Endothelial cell of umbilical vein (primary cell): Measurements from ENCODE around the gene CREM. TPM values are rescaled to one million over a fixed set of nuclear protein-coding genes. Genes with fewer than 3 reads are reported as not detected.

ENCODE experiments used
- BruUV-seq: library from RNA; stranded (reverse); fragments of 400-500 nt; replicated peaks from 2 replicates; lab custom pipeline; 2021; lab: Mats Ljungman, UMichigan
- CTCF ChIA-PET: fragments of 300-600, 350-600 bp; sonication (Branson Sonifier 250); formaldehyde crosslinking; loops from one replicate; lab custom pipeline; 2021; ENCODE audit warnings: antibody characterized with exemption, inconsistent platforms; lab: Charles Lee
- POLR2A ChIA-PET: fragments of 300-600, 350-600 bp; sonication (Branson Sonifier 250); formaldehyde crosslinking; loops from one replicate; lab custom pipeline; 2021; ENCODE audit warnings: antibody characterized with exemption, inconsistent platforms; lab: Charles Lee
- DNase-seq: peaks from one replicate; pipeline ENCODE4 v3.0.0-alpha.2; 2011; ENCODE audit warnings: low read depth, low spot score
- FAIRE-seq: peaks from 2 replicates; lab custom pipeline; 2011; peaks lifted over from hg19 to GRCh38; lab: Jason Lieb, UNC
- H2AFZ ChIP-seq: 2 replicates; pipeline ENCODE4 v1.6.0; 2012; ENCODE audit warnings: low read depth, low read length, control low read depth, inconsistent platforms
- H3K27ac ChIP-seq: 2 replicates; pipeline ENCODE4 v1.5.1; 2011; ENCODE audit warnings: low read depth, mild to moderate bottlenecking, control low read depth, low read length, moderate library complexity; ENCODE audit not compliant: insufficient read depth
- H3K27me3 ChIP-seq, 2 experiments: 2 replicates each; pipeline versions ENCODE4 v1.6.0 to v1.6.1; 2011; ENCODE audit warnings: low read length in 2 of 2, mixed read lengths in 1 of 2; ENCODE audit not compliant: control insufficient read depth in 2 of 2, insufficient read depth in 2 of 2
- H3K36me3 ChIP-seq, 2 experiments: 2 replicates in 1 of 2; 3 replicates in 1 of 2; pipeline ENCODE4 v1.5.1; 2011; ENCODE audit warnings: low read length in 2 of 2, mild to moderate bottlenecking in 1 of 2, moderate library complexity in 1 of 2; ENCODE audit not compliant: control insufficient read depth in 2 of 2, insufficient read depth in 2 of 2; ENCODE audit errors: extremely low read depth in 1 of 2
- H3K4me1 ChIP-seq: 3 replicates; pipeline ENCODE4 v1.5.1; 2011; ENCODE audit warnings: mild to moderate bottlenecking, low read length; ENCODE audit not compliant: control insufficient read depth, insufficient read depth; ENCODE audit errors: extremely low read depth
- H3K4me2 ChIP-seq: 2 replicates; pipeline ENCODE4 v1.6.1; 2011; ENCODE audit warnings: low read length, control low read depth, mixed read lengths; ENCODE audit not compliant: insufficient read depth
- H3K4me3 ChIP-seq, 3 experiments: fragments of 200-600 bp in 1 of 3; sonication (generic), shearing (Covaris generic) in 1 of 3; replicated peaks in 1 of 3; 2 replicates each; pipeline ENCODE4 v1.5.1; 2011 to 2016; ENCODE audit warnings: control low read depth in 3 of 3, low read length in 3 of 3, mild to moderate bottlenecking in 2 of 3, inconsistent platforms in 1 of 3, low read depth in 1 of 3, moderate library complexity in 1 of 3; ENCODE audit not compliant: insufficient read depth in 1 of 3
- H3K79me2 ChIP-seq: 2 replicates; pipeline ENCODE4 v1.6.0; 2012; ENCODE audit warnings: low read length, inconsistent platforms; ENCODE audit not compliant: control insufficient read depth, insufficient read depth
- H3K9ac ChIP-seq: replicated peaks from 2 replicates; pipeline ENCODE3; 2011; ENCODE audit warnings: low read length, control low read depth; ENCODE audit not compliant: insufficient read depth; ENCODE audit errors: extremely low read depth
- H3K9me1 ChIP-seq: replicated peaks from 3 replicates; pipeline ENCODE4 v1.6.0; 2011; ENCODE audit warnings: mild to moderate bottlenecking, low read length; ENCODE audit not compliant: control insufficient read depth, insufficient read depth; ENCODE audit errors: extremely low read depth
- H3K9me3 ChIP-seq: replicated peaks from 2 replicates; pipeline ENCODE4 v1.5.1; 2012; ENCODE audit warnings: low read length, inconsistent platforms; ENCODE audit not compliant: control insufficient read depth, insufficient read depth
- H4K20me1 ChIP-seq: replicated peaks from 2 replicates; pipeline ENCODE3; 2011; ENCODE audit warnings: mild to moderate bottlenecking, low read length; ENCODE audit not compliant: control insufficient read depth, insufficient read depth; ENCODE audit errors: extremely low read depth
- EZH2 ChIP-seq: IDR thresholded peaks from 2 replicates; pipeline ENCODE4 v1.6.1; 2012; ENCODE audit warnings: borderline replicate concordance, low read depth, mild to moderate bottlenecking, moderate library complexity, low read length, inconsistent platforms; ENCODE audit not compliant: severe bottlenecking
- FOS ChIP-seq: IDR thresholded peaks from 2 replicates; pipeline ENCODE4 v1.6.1; 2011; ENCODE audit warnings: mild to moderate bottlenecking, low read length, moderate library complexity, borderline replicate concordance; ENCODE audit not compliant: insufficient read depth
- GATA2 ChIP-seq: IDR thresholded peaks from 2 replicates; pipeline ENCODE4 v1.7.0; 2011; ENCODE audit warnings: low read depth, mild to moderate bottlenecking, moderate library complexity, mixed read lengths, low read length; ENCODE audit not compliant: insufficient read length, insufficient read depth
- JUN ChIP-seq: IDR thresholded peaks from 2 replicates; pipeline ENCODE4 v1.6.1; 2011; ENCODE audit warnings: borderline replicate concordance, low read depth; ENCODE audit not compliant: insufficient read length, insufficient read depth
- MYC ChIP-seq: IDR thresholded peaks from one replicate; pipeline ENCODE4 v1.6.1; 2011; ENCODE audit warnings: mild to moderate bottlenecking, low read depth, low read length
- POLR2A ChIP-seq: IDR thresholded peaks from 2 replicates; pipeline ENCODE4 v1.6.1; 2012; ENCODE audit warnings: low read depth, mild to moderate bottlenecking, control low read depth, low read length
- POLR2AphosphoS5 ChIP-seq: IDR thresholded peaks from 2 replicates; pipeline ENCODE4 v1.6.1; 2012; ENCODE audit warnings: low read depth, mild to moderate bottlenecking, control low read depth, low read length, moderate library complexity; ENCODE audit not compliant: insufficient read depth
- dilution Hi-C: fragments of 300-500 bp; cut with MboI; formaldehyde crosslinking; loops from one replicate; pipeline ENCODE4 v1.15.0; 2019; ENCODE audit warnings: low sequenced_read_pairs; ENCODE audit not compliant: extremely low pct_ligation_motif_present
- intact Hi-C: fragments of 100-400 bp; cut with micrococcal nuclease; formaldehyde crosslinking; loops from one replicate; pipeline ENCODE4 v1.10.0; 2022
- polyA plus RNA-seq, 4 experiments: library from polyadenylated mRNA; depleted of rRNA in 3 of 4; stranded (reverse) in 3 of 4; unstranded in 1 of 4; fragments of >200 nt; gene quantifications; 2 replicates each; pipeline versions ENCODE4 v1.2.1 to v1.2.3, GENCODE V29; 2011 to 2012; ENCODE audit warnings: missing spikeins in 1 of 4
- total RNA-seq: library from RNA; stranded (reverse); gene quantifications from 2 replicates; pipeline ENCODE4 v1.2.3, GENCODE V29; 2021
- TF ChIP-seq, protein P1 (sequence below), 2 donors: IDR thresholded peaks; 1 replicate in 1 of 2; 2 replicates in 1 of 2; pipeline ENCODE4 v1.5.1; 2011; ENCODE audit warnings: low read length in 2 of 2, mild to moderate bottlenecking in 2 of 2, moderate library complexity in 2 of 2, control low read depth in 1 of 2, inconsistent platforms in 1 of 2, low read depth in 1 of 2; ENCODE audit not compliant: insufficient read depth in 1 of 2; ENCODE audit errors: extremely low read depth in 1 of 2
- TF ChIP-seq, protein P2 (sequence below): IDR thresholded peaks from 2 replicates; pipeline ENCODE4 v1.6.1; 2011; ENCODE audit not compliant: insufficient read depth, insufficient read length

Gene CREM
- total and polyA plus RNA-seq, 2 donors (not counting 3 experiments of a cell fraction or from before 2014, with no cell fraction given) = 35.5 to 39.8 TPM

DNA sequence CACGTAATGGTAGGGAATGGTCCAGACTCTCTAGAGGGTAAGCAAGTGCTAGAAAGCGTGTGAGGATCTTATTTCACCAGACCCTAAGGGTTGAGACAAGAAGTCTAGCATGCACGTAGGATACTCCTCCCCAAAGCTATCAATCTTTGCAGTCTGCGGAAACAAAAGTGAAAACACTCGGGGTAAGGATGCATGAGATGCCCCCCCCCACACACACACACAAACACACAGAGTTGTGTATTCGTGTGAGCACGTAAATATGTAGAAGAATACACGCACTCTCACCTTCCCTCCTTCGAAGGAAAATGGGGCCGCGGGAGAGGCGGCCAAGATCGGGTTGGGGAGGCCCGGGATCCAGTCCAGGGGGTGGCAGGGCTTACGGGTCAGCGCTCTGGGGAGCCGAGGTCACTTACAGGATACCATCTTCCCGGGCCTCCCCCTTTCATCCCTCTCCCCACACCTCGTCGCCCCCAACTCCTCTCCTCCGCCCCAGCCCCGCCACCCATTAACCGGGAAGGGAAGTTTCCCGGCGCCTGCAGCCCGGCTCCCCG, 37.0 kb upstream of the CREM start:
- H3K9ac ChIP-seq = peak overlapping the region; percentile 91
- H2AFZ ChIP-seq = peak overlapping the region; percentile 80
- H3K4me1 ChIP-seq = peaks cover 13% of the 10 kb centered on the region
- H3K9me3 ChIP-seq = no peaks in the 10 kb centered on the region
- intact Hi-C loops (loop anchor here (1.0 to 5.0 kb wide), 3 partner anchors 31 to 97 kb away; partner anchors contain the start of gene CREM), dilution Hi-C loops (no loop called here)
- H4K20me1 ChIP-seq = no peaks in the 10 kb centered on the region
- peaks cover 52% of the 10 kb centered on the region for H3K79me2 ChIP-seq
- H3K27ac ChIP-seq = peak overlapping the region; percentile 71
- no peak for TF ChIP-seq JUN
- TF ChIP-seq FOS = no peak
- TF ChIP-seq GATA2 = no peak
- TF ChIP-seq EZH2 = no peak
- no peak for TF ChIP-seq POLR2A
- no peak for TF ChIP-seq POLR2AphosphoS5
- no peak for TF ChIP-seq MYC
- TF ChIP-seq, protein P1, sequence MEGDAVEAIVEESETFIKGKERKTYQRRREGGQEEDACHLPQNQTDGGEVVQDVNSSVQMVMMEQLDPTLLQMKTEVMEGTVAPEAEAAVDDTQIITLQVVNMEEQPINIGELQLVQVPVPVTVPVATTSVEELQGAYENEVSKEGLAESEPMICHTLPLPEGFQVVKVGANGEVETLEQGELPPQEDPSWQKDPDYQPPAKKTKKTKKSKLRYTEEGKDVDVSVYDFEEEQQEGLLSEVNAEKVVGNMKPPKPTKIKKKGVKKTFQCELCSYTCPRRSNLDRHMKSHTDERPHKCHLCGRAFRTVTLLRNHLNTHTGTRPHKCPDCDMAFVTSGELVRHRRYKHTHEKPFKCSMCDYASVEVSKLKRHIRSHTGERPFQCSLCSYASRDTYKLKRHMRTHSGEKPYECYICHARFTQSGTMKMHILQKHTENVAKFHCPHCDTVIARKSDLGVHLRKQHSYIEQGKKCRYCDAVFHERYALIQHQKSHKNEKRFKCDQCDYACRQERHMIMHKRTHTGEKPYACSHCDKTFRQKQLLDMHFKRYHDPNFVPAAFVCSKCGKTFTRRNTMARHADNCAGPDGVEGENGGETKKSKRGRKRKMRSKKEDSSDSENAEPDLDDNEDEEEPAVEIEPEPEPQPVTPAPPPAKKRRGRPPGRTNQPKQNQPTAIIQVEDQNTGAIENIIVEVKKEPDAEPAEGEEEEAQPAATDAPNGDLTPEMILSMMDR (IDR thresholded peaks at IDR 0.05; ENCODE audit: extremely low read depth in 1 of 2, insufficient read depth in 1 of 2, low read depth in 1 of 2, low read length in 2 of 2) = no peak
- TF ChIP-seq, protein P2, sequence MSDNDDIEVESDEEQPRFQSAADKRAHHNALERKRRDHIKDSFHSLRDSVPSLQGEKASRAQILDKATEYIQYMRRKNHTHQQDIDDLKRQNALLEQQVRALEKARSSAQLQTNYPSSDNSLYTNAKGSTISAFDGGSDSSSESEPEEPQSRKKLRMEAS = no peak
- peak overlapping the region; percentile 75 to 98 (median 93) for H3K4me3 ChIP-seq
- DNase-seq (peak; percentile 32), FAIRE-seq (no peak)
- ChIA-PET POLR2A (no interaction called here), CTCF (interaction anchor here (1.6 to 2.0 kb wide), 2 partner anchors 62 to 106 kb away, joined by 4 to 6 read pairs; no protein-coding TSS in a partner anchor)
- no TSS peak for BruUV-seq
- no peaks in the 10 kb centered on the region for H3K36me3 ChIP-seq
- H3K27me3 ChIP-seq = no peaks in the 10 kb centered on the region
- no peaks in the 10 kb centered on the region for H3K9me1 ChIP-seq
- peak overlapping the region; percentile 99 for H3K4me2 ChIP-seq
